Measurements from ENCODE around the gene PITX2.

GRCh38 chr4:110627977-110628662 is 5.2 kb upstream of the PITX2 start:
- no peak for TF ChIP-seq TAF1 (IDR thresholded peaks at IDR 0.05; ENCODE audit: borderline replicate concordance, low read depth, low read length)
- TF ChIP-seq POLR2A (IDR thresholded peaks at IDR 0.05; ENCODE audit: low read depth, low read length) = no peak
- TF ChIP-seq POLR2AphosphoS5 (IDR thresholded peaks at IDR 0.05; ENCODE audit: low read depth, low read length) = no peak

Data from GM12892 (cell line).